ENCODE results near the gene ZFR. TPM values are rescaled to one million over a fixed set of nuclear protein-coding genes. Genes with fewer than 3 reads are reported as not detected.
A peak's percentile ranks its signal among the peaks of the same experiment; 100 is the strongest.

The ZFR gene
- total RNA-seq, 4 donors from 2014 or later: 35.6 to 64.1 (median 57.4) TPM

GRCh38 chr5:32331935-32332274 lies 112.6 kb downstream of the ZFR start:
- in situ Hi-C loops (cut with MboI; ENCODE audit: low pct_ligation_motif_present in 1 of 4, low pct_unique_long_range_greater_than_20kb in 1 of 4, low sequenced_read_pairs in 3 of 4) (loop anchor here in 2 of 4 donors (10.0 to 25.0 kb wide), 2 partner anchors 95 to 107 kb away; no protein-coding TSS in a partner anchor), intact Hi-C loops (cut with DNase I; ENCODE audit: low total_unique reads) (no loop called here)
- no peak for DNase-seq
- H3K27me3 ChIP-seq: no peaks in the 10 kb centered on the region
- peaks cover 8 to 30% (median 22%) of the 10 kb centered on the region in 4 donors for H3K4me1 ChIP-seq
- no peak for TF ChIP-seq POLR2A (IDR thresholded peaks at IDR 0.05)
- no peak for TF ChIP-seq EP300 (IDR thresholded peaks at IDR 0.05; ENCODE audit: low read depth)
- no peak for TF ChIP-seq POLR2AphosphoS5 (IDR thresholded peaks at IDR 0.05)
- TF ChIP-seq, protein P1, sequence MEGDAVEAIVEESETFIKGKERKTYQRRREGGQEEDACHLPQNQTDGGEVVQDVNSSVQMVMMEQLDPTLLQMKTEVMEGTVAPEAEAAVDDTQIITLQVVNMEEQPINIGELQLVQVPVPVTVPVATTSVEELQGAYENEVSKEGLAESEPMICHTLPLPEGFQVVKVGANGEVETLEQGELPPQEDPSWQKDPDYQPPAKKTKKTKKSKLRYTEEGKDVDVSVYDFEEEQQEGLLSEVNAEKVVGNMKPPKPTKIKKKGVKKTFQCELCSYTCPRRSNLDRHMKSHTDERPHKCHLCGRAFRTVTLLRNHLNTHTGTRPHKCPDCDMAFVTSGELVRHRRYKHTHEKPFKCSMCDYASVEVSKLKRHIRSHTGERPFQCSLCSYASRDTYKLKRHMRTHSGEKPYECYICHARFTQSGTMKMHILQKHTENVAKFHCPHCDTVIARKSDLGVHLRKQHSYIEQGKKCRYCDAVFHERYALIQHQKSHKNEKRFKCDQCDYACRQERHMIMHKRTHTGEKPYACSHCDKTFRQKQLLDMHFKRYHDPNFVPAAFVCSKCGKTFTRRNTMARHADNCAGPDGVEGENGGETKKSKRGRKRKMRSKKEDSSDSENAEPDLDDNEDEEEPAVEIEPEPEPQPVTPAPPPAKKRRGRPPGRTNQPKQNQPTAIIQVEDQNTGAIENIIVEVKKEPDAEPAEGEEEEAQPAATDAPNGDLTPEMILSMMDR (IDR thresholded peaks at IDR 0.05): no peak
- H3K36me3 ChIP-seq: no peaks in the 10 kb centered on the region
- H3K4me3 ChIP-seq: no peak overlapping the region
- no peaks in the 10 kb centered on the region for H3K9me3 ChIP-seq
- 20 to 29% methylated on average over 3 of the region's 3 CpGs for WGBS, 2 donors (ENCODE audit: low coverage in 1 of 2)
- H3K27ac ChIP-seq: peak overlapping the region; percentile 31 to 74 (median 70)

- Histone ChIP-seq H3K27ac (peak overlapping the region; percentile 31 to 74 (median 70)), H3K27me3 (no peaks in the 10 kb centered on the region), H3K36me3 (no peaks in the 10 kb centered on the region), H3K9me3 (no peaks in the 10 kb centered on the region), H3K4me1 (peaks cover 8 to 30% (median 22%) of the 10 kb centered on the region in 4 donors), H3K4me3 (no peak overlapping the region)
- peak; percentile 76 for DNase-seq
- WGBS, 2 donors (ENCODE audit: low coverage in 1 of 2): 38 to 48% methylated on average over 8 to 11 of the region's 11 CpGs
- no peak for TF ChIP-seq POLR2A (IDR thresholded peaks at IDR 0.05)
- TF ChIP-seq, protein P1 (IDR thresholded peaks at IDR 0.05): no peak
- TF ChIP-seq EP300 (IDR thresholded peaks at IDR 0.05; ENCODE audit: low read depth): no peak
- TF ChIP-seq POLR2AphosphoS5 (IDR thresholded peaks at IDR 0.05): no peak
- intact Hi-C loops (cut with DNase I; ENCODE audit: low total_unique reads) (no loop called here), in situ Hi-C loops (cut with MboI; ENCODE audit: low pct_ligation_motif_present in 1 of 4, low pct_unique_long_range_greater_than_20kb in 1 of 4, low sequenced_read_pairs in 3 of 4) (loop anchor here in 2 of 4 donors (10.0 to 25.0 kb wide), 2 partner anchors 94 to 107 kb away; no protein-coding TSS in a partner anchor)
These were observed 113.2 kb downstream of the ZFR start for GRCh38 chr5:32331217-32331934.

- Histone ChIP-seq H3K9me3 (no peaks in the 10 kb centered on the region), H3K27ac (peak overlapping the region; percentile 31 to 74 (median 70)), H3K27me3 (no peaks in the 10 kb centered on the region), H3K4me3 (no peak overlapping the region), H3K4me1 (peaks cover 8 to 30% (median 22%) of the 10 kb centered on the region in 4 donors), H3K36me3 (no peaks in the 10 kb centered on the region)
- DNase-seq: no peak
- intact Hi-C loops (cut with DNase I; ENCODE audit: low total_unique reads) (no loop called here), in situ Hi-C loops (cut with MboI; ENCODE audit: low pct_ligation_motif_present in 1 of 4, low pct_unique_long_range_greater_than_20kb in 1 of 4, low sequenced_read_pairs in 3 of 4) (loop anchor here in 2 of 4 donors (10.0 to 25.0 kb wide), 2 partner anchors 93 to 106 kb away; no protein-coding TSS in a partner anchor)
- 40 to 66% methylated on average over 1 to 8 of the region's 11 CpGs for WGBS, 2 donors (ENCODE audit: low coverage in 1 of 2)
- no peak for TF ChIP-seq EP300 (IDR thresholded peaks at IDR 0.05; ENCODE audit: low read depth)
- no peak for TF ChIP-seq POLR2AphosphoS5 (IDR thresholded peaks at IDR 0.05)
- no peak for TF ChIP-seq POLR2A (IDR thresholded peaks at IDR 0.05)
- TF ChIP-seq, protein P1 (IDR thresholded peaks at IDR 0.05): no peak
These were observed 114.2 kb downstream of the ZFR start for GRCh38 chr5:32330126-32330971.

DNA sequence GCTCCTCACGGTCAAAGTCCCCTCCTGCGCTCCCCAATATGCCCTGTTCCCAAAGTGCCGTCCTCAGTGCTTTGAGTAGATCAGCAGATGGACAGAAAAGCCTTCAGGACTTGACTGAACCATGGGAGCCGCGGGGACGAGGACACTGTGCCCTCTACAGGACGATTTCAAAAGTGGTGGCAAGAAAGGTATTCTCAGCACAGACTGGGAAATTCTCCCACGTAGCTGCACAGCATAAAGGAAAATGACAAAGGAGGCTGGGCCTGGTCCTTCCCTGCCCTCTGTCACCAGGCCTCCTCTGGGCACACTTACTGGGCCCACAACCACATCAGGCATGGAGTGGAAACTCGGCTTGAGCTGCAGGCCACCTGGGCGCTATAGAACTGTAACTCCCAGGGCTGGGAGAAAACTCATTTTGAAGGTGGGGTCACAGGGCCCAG lies 115.1 kb downstream of the ZFR start:
- H3K27ac ChIP-seq: peak overlapping the region in 3 of 4 donors; percentile 9 to 74 (median 71)

More for the DNA sequence above, 115.1 kb downstream of the ZFR start:
- Histone ChIP-seq H3K4me1 (peaks cover 8 to 30% (median 22%) of the 10 kb centered on the region in 4 donors), H3K4me3 (no peak overlapping the region), H3K27me3 (no peaks in the 10 kb centered on the region), H3K36me3 (no peaks in the 10 kb centered on the region), H3K9me3 (no peaks in the 10 kb centered on the region)
- intact Hi-C loops (cut with DNase I; ENCODE audit: low total_unique reads): no loop called here
- TF ChIP-seq EP300 (IDR thresholded peaks at IDR 0.05; ENCODE audit: low read depth): no peak
- TF ChIP-seq, protein P1 (IDR thresholded peaks at IDR 0.05): peak; percentile 59 to 64 (median 60)
- no peak for TF ChIP-seq POLR2AphosphoS5 (IDR thresholded peaks at IDR 0.05)
- TF ChIP-seq POLR2A (IDR thresholded peaks at IDR 0.05): no peak
- 29 to 40% methylated on average over 2 to 10 of the region's 10 CpGs for WGBS, 2 donors (ENCODE audit: low coverage in 1 of 2)
- peak; percentile 75 for DNase-seq
- in situ Hi-C loops (cut with MboI; ENCODE audit: low pct_ligation_motif_present in 1 of 4, low pct_unique_long_range_greater_than_20kb in 1 of 4, low sequenced_read_pairs in 3 of 4): loop anchor here in 1 of 4 donors (25.0 kb wide), 1 partner anchor 92 kb away; no protein-coding TSS in a partner anchor
